Measurements from ENCODE around the gene TNK1. TPM values are rescaled to one million over a fixed set of nuclear protein-coding genes. Genes with fewer than 3 reads are reported as not detected.

The TNK1 gene
- total and polyA plus RNA-seq, 4 donors = 3.7 to 8.2 (median 5.7) TPM

- peaks cover 0 to 17% (median 4%) of the 10 kb centered on the region in 5 donors for H3K4me1 ChIP-seq (ENCODE audit: control insufficient read depth in 5 of 5, insufficient read depth in 5 of 5, low read length in 5 of 5)
- no peak for DNase-seq
- no peaks in the 10 kb centered on the region for H3K36me3 ChIP-seq (ENCODE audit: control insufficient read depth in 4 of 4, insufficient read depth in 4 of 4, low read length in 4 of 4)
- no peak for ATAC-seq (ENCODE audit: insufficient read depth, low FRiP score)
- no peak for TF ChIP-seq CTCF (IDR thresholded peaks at IDR 0.05; ENCODE audit: control extremely low read depth, extremely low read depth)
- no peaks in the 10 kb centered on the region for H3K9me3 ChIP-seq (ENCODE audit: control insufficient read depth in 4 of 4, insufficient read depth in 3 of 4, low read length in 3 of 4)
- 78 to 90% methylated on average over 18 of the region's 18 CpGs for WGBS, 2 donors
- no peak overlapping the region for H3K27ac ChIP-seq (ENCODE audit: low read depth in 1 of 2, low read length in 1 of 2)
- no peaks in the 10 kb centered on the region for H3K27me3 ChIP-seq (ENCODE audit: control insufficient read depth in 3 of 3, insufficient read depth in 3 of 3, low read length in 2 of 3)
- no peak overlapping the region for H3K9ac ChIP-seq (ENCODE audit: insufficient read depth in 1 of 2, low read length in 2 of 2)
- no peak overlapping the region for H3K4me3 ChIP-seq
Observed at GRCh38 chr17:7346761-7347614, 33.9 kb upstream of the TNK1 start.

GRCh38 chr17:7347630-7348477 lies 33.0 kb upstream of the TNK1 start:
- WGBS, 2 donors = 76 to 77% methylated on average over 19 of the region's 19 CpGs
- no peak overlapping the region for H3K9ac ChIP-seq (ENCODE audit: insufficient read depth in 1 of 2, low read length in 2 of 2)

GRCh38 chr17:7348478-7349242 lies 32.2 kb upstream of the TNK1 start:
- ATAC-seq (ENCODE audit: insufficient read depth, low FRiP score) (no peak), DNase-seq (no peak)
- Histone ChIP-seq H3K36me3 (ENCODE audit: control insufficient read depth in 4 of 4, insufficient read depth in 4 of 4, low read length in 4 of 4) (no peaks in the 10 kb centered on the region), H3K27ac (ENCODE audit: low read depth in 1 of 2, low read length in 1 of 2) (no peak overlapping the region), H3K4me3 (no peak overlapping the region), H3K27me3 (ENCODE audit: control insufficient read depth in 3 of 3, insufficient read depth in 3 of 3, low read length in 2 of 3) (no peaks in the 10 kb centered on the region), H3K9ac (ENCODE audit: insufficient read depth in 1 of 2, low read length in 2 of 2) (no peak overlapping the region), H3K9me3 (ENCODE audit: control insufficient read depth in 4 of 4, insufficient read depth in 3 of 4, low read length in 3 of 4) (no peaks in the 10 kb centered on the region), H3K4me1 (ENCODE audit: control insufficient read depth in 5 of 5, insufficient read depth in 5 of 5, low read length in 5 of 5) (peaks cover 0 to 29% (median 7%) of the 10 kb centered on the region in 5 donors)
- 74 to 77% methylated on average over 19 of the region's 19 CpGs for WGBS, 2 donors
- no peak for TF ChIP-seq CTCF (IDR thresholded peaks at IDR 0.05; ENCODE audit: control extremely low read depth, extremely low read depth)

More at GRCh38 chr17:7347630-7348477, 33.0 kb upstream of the TNK1 start:
- H3K9me3 ChIP-seq (ENCODE audit: control insufficient read depth in 4 of 4, insufficient read depth in 3 of 4, low read length in 3 of 4) = no peaks in the 10 kb centered on the region
- H3K27me3 ChIP-seq (ENCODE audit: control insufficient read depth in 3 of 3, insufficient read depth in 3 of 3, low read length in 2 of 3) = no peaks in the 10 kb centered on the region
- no peak overlapping the region for H3K27ac ChIP-seq (ENCODE audit: low read depth in 1 of 2, low read length in 1 of 2)
- DNase-seq (no peak), ATAC-seq (ENCODE audit: insufficient read depth, low FRiP score) (no peak)
- peaks cover 0 to 23% (median 7%) of the 10 kb centered on the region in 5 donors for H3K4me1 ChIP-seq (ENCODE audit: control insufficient read depth in 5 of 5, insufficient read depth in 5 of 5, low read length in 5 of 5)
- H3K36me3 ChIP-seq (ENCODE audit: control insufficient read depth in 4 of 4, insufficient read depth in 4 of 4, low read length in 4 of 4) = no peaks in the 10 kb centered on the region
- H3K4me3 ChIP-seq = no peak overlapping the region
- TF ChIP-seq CTCF (IDR thresholded peaks at IDR 0.05; ENCODE audit: control extremely low read depth, extremely low read depth) = no peak

All from lung (tissue), 12 donors.